Dendritic cell treated with granulocyte-macrophage colony-stimulating factor and Interleukin-4, amounts not matched to agents 40 ng/mL and 50 ng/mL, for 4 days (primary cell): ENCODE measurements around the gene CLECL1.

Source experiments
- H3K27ac Mint-ChIP-seq: one replicate; pipeline ENCODE4 v1.8.0; 2022; ENCODE audit warnings: mild to moderate bottlenecking, mixed read lengths
- H3K27me3 Mint-ChIP-seq: one replicate; pipeline ENCODE4 v1.8.0; 2022; ENCODE audit warnings: mild to moderate bottlenecking, mixed read lengths
- H3K36me3 Mint-ChIP-seq: one replicate; pipeline ENCODE4 v1.8.0; 2022; ENCODE audit warnings: low read depth, mixed read lengths
- H3K4me1 Mint-ChIP-seq: one replicate; pipeline ENCODE4 v1.8.0; 2022; ENCODE audit warnings: low read depth, mixed read lengths
- H3K4me3 Mint-ChIP-seq: one replicate; pipeline ENCODE4 v1.8.0; 2022; ENCODE audit warnings: mild to moderate bottlenecking, moderate library complexity, mixed read lengths
- H3K9me3 Mint-ChIP-seq: one replicate; pipeline ENCODE4 v1.8.0; 2022; ENCODE audit warnings: mixed read lengths
- intact Hi-C: fragments of 100-400 bp; cut with micrococcal nuclease; formaldehyde crosslinking; loops from one replicate; pipeline ENCODE4 v1.15.0; 2022

Gene CLECL1

GRCh38 chr12:9732921-9733461 is at the start of gene CLECL1:
Gene CLECL1 (minus strand): TSS chr12:9733097.
- Mint-ChIP-seq H3K4me1 (peaks cover 34% of the 10 kb centered on the region), H3K27me3 (no peaks in the 10 kb centered on the region), H3K4me3 (peak within 1 kb of the TSS; percentile 60), H3K9me3 (no peaks in the 10 kb centered on the region), H3K27ac (peak within 1 kb of the TSS; percentile 88), H3K36me3 (no peaks in the 10 kb centered on the region)
- intact Hi-C loops: no loop called here

GRCh38 chr12:9781360-9781759 is 48.5 kb upstream of the CLECL1 start:
- peaks cover 23% of the 10 kb centered on the region for H3K4me1 Mint-ChIP-seq
- H3K27ac Mint-ChIP-seq: no peak overlapping the region
- H3K9me3 Mint-ChIP-seq: no peaks in the 10 kb centered on the region
- no peak overlapping the region for H3K4me3 Mint-ChIP-seq
- H3K27me3 Mint-ChIP-seq: no peaks in the 10 kb centered on the region
- no peaks in the 10 kb centered on the region for H3K36me3 Mint-ChIP-seq
- intact Hi-C loops: no loop called here

GRCh38 chr12:9779209-9779608 is 46.3 kb upstream of the CLECL1 start:
- H3K9me3 Mint-ChIP-seq: no peaks in the 10 kb centered on the region
- no peaks in the 10 kb centered on the region for H3K27me3 Mint-ChIP-seq
- intact Hi-C loops: no loop called here
- no peak overlapping the region for H3K4me3 Mint-ChIP-seq
- H3K36me3 Mint-ChIP-seq: no peaks in the 10 kb centered on the region
- H3K27ac Mint-ChIP-seq: peak overlapping the region; percentile 62
- H3K4me1 Mint-ChIP-seq: peaks cover 35% of the 10 kb centered on the region

- Mint-ChIP-seq H3K36me3 (no peaks in the 10 kb centered on the region), H3K4me3 (no peak overlapping the region), H3K27ac (no peak overlapping the region), H3K27me3 (no peaks in the 10 kb centered on the region), H3K4me1 (peaks cover 35% of the 10 kb centered on the region), H3K9me3 (no peaks in the 10 kb centered on the region)
- intact Hi-C loops: no loop called here
Measured at GRCh38 chr12:9776781-9777180, 43.9 kb upstream of the CLECL1 start.

- intact Hi-C loops: no loop called here
- H3K27ac Mint-ChIP-seq: no peak overlapping the region
- H3K27me3 Mint-ChIP-seq: no peaks in the 10 kb centered on the region
- no peaks in the 10 kb centered on the region for H3K36me3 Mint-ChIP-seq
- H3K4me3 Mint-ChIP-seq: no peak overlapping the region
- H3K4me1 Mint-ChIP-seq: peaks cover 15% of the 10 kb centered on the region
- no peaks in the 10 kb centered on the region for H3K9me3 Mint-ChIP-seq
Measured at GRCh38 chr12:9773216-9773877, 40.5 kb upstream of the CLECL1 start.

- no peaks in the 10 kb centered on the region for H3K36me3 Mint-ChIP-seq
- no peaks in the 10 kb centered on the region for H3K9me3 Mint-ChIP-seq
- no peak overlapping the region for H3K4me3 Mint-ChIP-seq
- H3K27me3 Mint-ChIP-seq: peaks cover 2% of the 10 kb centered on the region
- H3K4me1 Mint-ChIP-seq: peaks cover 33% of the 10 kb centered on the region
- H3K27ac Mint-ChIP-seq: no peak overlapping the region
- intact Hi-C loops: no loop called here
Measured at GRCh38 chr12:9763025-9763424, 30.1 kb upstream of the CLECL1 start.

GRCh38 chr12:9762369-9762768 is 29.5 kb upstream of the CLECL1 start:
- Mint-ChIP-seq H3K4me3 (no peak overlapping the region), H3K4me1 (peaks cover 33% of the 10 kb centered on the region), H3K27me3 (peaks cover 2% of the 10 kb centered on the region), H3K27ac (no peak overlapping the region), H3K9me3 (no peaks in the 10 kb centered on the region), H3K36me3 (no peaks in the 10 kb centered on the region)
- intact Hi-C loops: no loop called here

- H3K9me3 Mint-ChIP-seq: no peaks in the 10 kb centered on the region
- peaks cover 2% of the 10 kb centered on the region for H3K27me3 Mint-ChIP-seq
- H3K4me1 Mint-ChIP-seq: peaks cover 33% of the 10 kb centered on the region
- H3K36me3 Mint-ChIP-seq: no peaks in the 10 kb centered on the region
- peak overlapping the region; percentile 92 for H3K27ac Mint-ChIP-seq
- intact Hi-C loops: no loop called here
- H3K4me3 Mint-ChIP-seq: peak overlapping the region; percentile 54
Measured at GRCh38 chr12:9761419-9761781, 28.5 kb upstream of the CLECL1 start.

GRCh38 chr12:9760699-9761418 is 28.0 kb upstream of the CLECL1 start, which contains the start of gene CD69:
Gene CD69 (minus strand): TSS chr12:9760901. CDS start chr12:9760820, 81 bp downstream.
- Mint-ChIP-seq H3K27ac (peak within 1 kb of the TSS; percentile 92), H3K4me1 (peaks cover 33% of the 10 kb centered on the region), H3K36me3 (no peaks in the 10 kb centered on the region), H3K4me3 (peak within 1 kb of the TSS; percentile 60), H3K27me3 (peaks cover 2% of the 10 kb centered on the region), H3K9me3 (no peaks in the 10 kb centered on the region)
- intact Hi-C loops: no loop called here

GRCh38 chr12:9760120-9760519 is 27.2 kb upstream of the CLECL1 start:
- Mint-ChIP-seq H3K4me3 (peak overlapping the region; percentile 60), H3K9me3 (no peaks in the 10 kb centered on the region), H3K4me1 (peaks cover 33% of the 10 kb centered on the region), H3K27me3 (peaks cover 2% of the 10 kb centered on the region), H3K36me3 (peaks cover 5% of the 10 kb centered on the region), H3K27ac (peak overlapping the region; percentile 92)
- intact Hi-C loops: no loop called here

- intact Hi-C loops: loop anchor here (5.0 to 10.0 kb wide), 2 partner anchors 108 to 255 kb away; partner anchors contain the start of genes CLEC12B and CLEC2B
- peaks cover under 1% of the 10 kb centered on the region for H3K27me3 Mint-ChIP-seq
- peaks cover 6% of the 10 kb centered on the region for H3K36me3 Mint-ChIP-seq
- H3K27ac Mint-ChIP-seq: peak overlapping the region; percentile 92
- no peaks in the 10 kb centered on the region for H3K9me3 Mint-ChIP-seq
- peaks cover 33% of the 10 kb centered on the region for H3K4me1 Mint-ChIP-seq
- H3K4me3 Mint-ChIP-seq: peak overlapping the region; percentile 60
Measured at GRCh38 chr12:9759694-9760093, 26.8 kb upstream of the CLECL1 start.

- intact Hi-C loops: loop anchor here (5.0 to 10.0 kb wide), 2 partner anchors 109 to 257 kb away; partner anchors contain the start of genes CLEC12B and CLEC2B
- peaks cover 38% of the 10 kb centered on the region for H3K4me1 Mint-ChIP-seq
- peak overlapping the region; percentile 81 for H3K4me3 Mint-ChIP-seq
- H3K9me3 Mint-ChIP-seq: no peaks in the 10 kb centered on the region
- peak overlapping the region; percentile 92 for H3K27ac Mint-ChIP-seq
- no peaks in the 10 kb centered on the region for H3K27me3 Mint-ChIP-seq
- H3K36me3 Mint-ChIP-seq: peaks cover 13% of the 10 kb centered on the region
Measured at GRCh38 chr12:9758119-9758518, 25.2 kb upstream of the CLECL1 start.

- H3K27me3 Mint-ChIP-seq: no peaks in the 10 kb centered on the region
- H3K4me1 Mint-ChIP-seq: peaks cover 35% of the 10 kb centered on the region
- H3K36me3 Mint-ChIP-seq: peaks cover 17% of the 10 kb centered on the region
- peak overlapping the region; percentile 92 for H3K27ac Mint-ChIP-seq
- H3K4me3 Mint-ChIP-seq: no peak overlapping the region
- no peaks in the 10 kb centered on the region for H3K9me3 Mint-ChIP-seq
- intact Hi-C loops: loop anchor here (5.0 to 10.0 kb wide), 2 partner anchors 110 to 257 kb away; partner anchors contain the start of genes CLEC12B and CLEC2B
Measured at GRCh38 chr12:9757433-9758025, 24.6 kb upstream of the CLECL1 start.

GRCh38 chr12:9756706-9757105 is 23.8 kb upstream of the CLECL1 start:
- no peaks in the 10 kb centered on the region for H3K27me3 Mint-ChIP-seq
- H3K4me3 Mint-ChIP-seq: no peak overlapping the region
- no peak overlapping the region for H3K27ac Mint-ChIP-seq
- H3K4me1 Mint-ChIP-seq: peaks cover 29% of the 10 kb centered on the region
- H3K9me3 Mint-ChIP-seq: no peaks in the 10 kb centered on the region
- H3K36me3 Mint-ChIP-seq: peaks cover 19% of the 10 kb centered on the region
- intact Hi-C loops: loop anchor here (5.0 to 10.0 kb wide), 2 partner anchors 111 to 258 kb away; partner anchors contain the start of genes CLEC12B and CLEC2B
